IMR-90 (cell line): ENCODE results near the gene ATP4B. TPM values are rescaled to one million over a fixed set of nuclear protein-coding genes. Genes with fewer than 3 reads are reported as not detected.

Source experiments
- ATAC-seq: fragments of 200-7000 bp; cut with Tn5 transposase; 2 replicates; pipeline ENCODE4 v1.9.1; 2020; ENCODE audit warnings: low read depth, mild to moderate bottlenecking, moderate library complexity
- BruUV-seq: library from RNA; stranded (reverse); fragments of 400-500 nt; replicated peaks from 2 replicates; lab custom pipeline; 2021; lab: Mats Ljungman, UMichigan
- CTCF ChIA-PET: fragments of 300-600 bp; formaldehyde crosslinking; extraction: SDS; loops from one replicate; lab custom pipeline; 2021; ENCODE audit warnings: antibody characterized with exemption; lab: Yijun Ruan, JAX
- POLR2A ChIA-PET: fragments of 300-600 bp; sonication (Branson Sonifier 250); formaldehyde crosslinking; loops from one replicate; lab custom pipeline; 2022; ENCODE audit warnings: antibody characterized with exemption; ENCODE audit not compliant: unreplicated experiment; lab: Charles Lee
- DNase-seq: peaks from one replicate; pipeline ENCODE4 v3.0.0; 2013
- H2AFZ ChIP-seq: replicated peaks from 2 replicates; pipeline ENCODE3; 2013; ENCODE audit warnings: low read length, mild to moderate bottlenecking; ENCODE audit not compliant: poor library complexity
- H2AK5ac ChIP-seq: 2 replicates; pipeline ENCODE4 v1.6.1; 2013; ENCODE audit warnings: low read depth, low read length, inconsistent platforms
- H2AK9ac ChIP-seq: replicated peaks from 2 replicates; pipeline ENCODE3; 2013; ENCODE audit warnings: mild to moderate bottlenecking, low read depth, low read length, moderate library complexity; ENCODE audit not compliant: poor library complexity
- H2BK120ac ChIP-seq: 2 replicates; pipeline ENCODE4 v1.6.1; 2013; ENCODE audit warnings: low read depth, low read length, inconsistent platforms
- H2BK15ac ChIP-seq: 3 replicates; pipeline ENCODE4 v1.6.1; 2013; ENCODE audit warnings: low read depth, low read length, inconsistent platforms
- H2BK20ac ChIP-seq: 2 replicates; pipeline ENCODE4 v1.6.1; 2013; ENCODE audit warnings: low read depth, mild to moderate bottlenecking, inconsistent platforms, low read length, moderate library complexity
- H2BK5ac ChIP-seq: 2 replicates; pipeline ENCODE4 v1.6.1; 2013; ENCODE audit warnings: mild to moderate bottlenecking, low read depth, low read length, inconsistent platforms; ENCODE audit not compliant: poor library complexity, severe bottlenecking
- H3K14ac ChIP-seq: replicated peaks from 2 replicates; pipeline ENCODE4 v1.6.1; 2013; ENCODE audit warnings: low read depth, low read length, inconsistent platforms
- H3K18ac ChIP-seq: 2 replicates; pipeline ENCODE4 v1.6.1; 2013; ENCODE audit warnings: low read depth, low read length, control low read depth
- H3K23ac ChIP-seq: 2 replicates; pipeline ENCODE4 v1.6.1; 2013; ENCODE audit warnings: low read depth, low read length, inconsistent platforms
- H3K27ac ChIP-seq: 2 replicates; pipeline ENCODE4 v1.5.1; 2013; ENCODE audit warnings: mild to moderate bottlenecking, control low read depth, low read length; ENCODE audit not compliant: insufficient read depth
- H3K27me3 ChIP-seq: 2 replicates; pipeline ENCODE4 v1.6.1; 2013; ENCODE audit warnings: low read length; ENCODE audit not compliant: control insufficient read depth, insufficient read depth
- H3K36me3 ChIP-seq: 2 replicates; pipeline ENCODE4 v1.6.1; 2013; ENCODE audit warnings: low read length, mixed read lengths; ENCODE audit not compliant: control insufficient read depth, insufficient read depth
- H3K4ac ChIP-seq: 2 replicates; pipeline ENCODE4 v1.6.1; 2013; ENCODE audit warnings: low read depth, low read length, inconsistent platforms
- H3K4me1 ChIP-seq: 2 replicates; pipeline ENCODE4 v1.6.1; 2013; ENCODE audit warnings: low read length, mixed read lengths; ENCODE audit not compliant: control insufficient read depth, insufficient read depth
- H3K4me2 ChIP-seq: 2 replicates; pipeline ENCODE4 v1.6.1; 2013; ENCODE audit warnings: low read depth, mild to moderate bottlenecking, control low read depth, low read length, moderate library complexity
- H3K4me3 ChIP-seq: 2 replicates; pipeline ENCODE4 v1.5.1; 2013; ENCODE audit warnings: low read depth, mild to moderate bottlenecking, control low read depth, low read length, moderate library complexity; ENCODE audit not compliant: insufficient read depth
- H3K56ac ChIP-seq: 2 replicates; pipeline ENCODE4 v1.6.1; 2013; ENCODE audit warnings: low read length, inconsistent platforms; ENCODE audit not compliant: insufficient read depth; ENCODE audit errors: extremely low read depth
- H3K79me1 ChIP-seq, 2 experiments: 2 replicates each; pipeline ENCODE4 v1.6.1; 2013; ENCODE audit warnings: low read length in 2 of 2, inconsistent platforms in 1 of 2, low read depth in 1 of 2
- H3K9ac ChIP-seq: 2 replicates; pipeline ENCODE4 v1.6.1; 2013; ENCODE audit warnings: low read depth, low read length, control low read depth
- H3K9me1 ChIP-seq: 2 replicates; pipeline ENCODE4 v1.6.1; 2013; ENCODE audit warnings: low read length, inconsistent platforms; ENCODE audit not compliant: insufficient read depth
- H3K9me3 ChIP-seq: 2 replicates; pipeline ENCODE4 v1.6.1; 2013; ENCODE audit warnings: low read length; ENCODE audit not compliant: control insufficient read depth, insufficient read depth
- H4K20me1 ChIP-seq: 2 replicates; pipeline ENCODE4 v1.6.1; 2013; ENCODE audit warnings: low read length, inconsistent platforms; ENCODE audit not compliant: insufficient read depth
- H4K5ac ChIP-seq: 2 replicates; pipeline ENCODE4 v1.6.1; 2013; ENCODE audit warnings: mild to moderate bottlenecking, low read depth, low read length, control low read depth
- H4K8ac ChIP-seq, 2 experiments: 2 replicates each; pipeline ENCODE4 v1.6.1; 2013; ENCODE audit warnings: low read depth in 2 of 2, low read length in 2 of 2, control low read depth in 1 of 2, inconsistent platforms in 1 of 2
- H4K91ac ChIP-seq: 2 replicates; pipeline ENCODE4 v1.6.1; 2013; ENCODE audit warnings: low read depth, low read length, inconsistent platforms; ENCODE audit not compliant: insufficient read depth
- BHLHE40 ChIP-seq: fragments of 150-350 bp; IDR thresholded peaks from 2 replicates; pipeline ENCODE4 v1.6.1; 2016; ENCODE audit warnings: mild to moderate bottlenecking, low read depth, low read length
- CEBPB ChIP-seq: IDR thresholded peaks from 2 replicates; pipeline ENCODE4 v1.6.1; 2012; ENCODE audit warnings: low read depth, low read length, improper control_type of control experiment
- CHD1 ChIP-seq: IDR thresholded peaks from 2 replicates; pipeline ENCODE4 v1.6.1; 2012; ENCODE audit warnings: low read depth, low read length, improper control_type of control experiment
- CTCF ChIP-seq: conservative IDR thresholded peaks from 2 replicates; pipeline ENCODE4 v1.5.1; 2012; ENCODE audit warnings: mild to moderate bottlenecking, low read depth, low read length, improper control_type of control experiment
- ELK1 ChIP-seq: fragments of 150-350 bp; IDR thresholded peaks from 2 replicates; pipeline ENCODE4 v1.6.1; 2016; ENCODE audit warnings: low read depth, mild to moderate bottlenecking, low read length, moderate library complexity, borderline replicate concordance
- FOS ChIP-seq: fragments of 150-350 bp; IDR thresholded peaks from 2 replicates; pipeline ENCODE4 v1.6.1; 2016; ENCODE audit warnings: low read depth, low read length
- MAFK ChIP-seq: IDR thresholded peaks from 2 replicates; pipeline ENCODE4 v1.6.1; 2012; ENCODE audit warnings: low read depth, low read length, improper control_type of control experiment
- MAZ ChIP-seq: IDR thresholded peaks from 2 replicates; pipeline ENCODE4 v1.6.1; 2012; ENCODE audit warnings: low read depth, mild to moderate bottlenecking, low read length, improper control_type of control experiment, moderate library complexity, borderline replicate concordance
- MXI1 ChIP-seq: IDR thresholded peaks from 2 replicates; pipeline ENCODE4 v1.6.1; 2012; ENCODE audit warnings: low read depth, mild to moderate bottlenecking, low read length, moderate library complexity, borderline replicate concordance
- NFE2L2 ChIP-seq: fragments of 150-350 bp; IDR thresholded peaks from 2 replicates; pipeline ENCODE4 v1.6.1; 2016; ENCODE audit warnings: low read depth, mild to moderate bottlenecking, low read length
- POLR2A ChIP-seq: IDR thresholded peaks from 2 replicates; pipeline ENCODE4 v1.6.1; 2012; ENCODE audit warnings: mild to moderate bottlenecking, low read depth, low read length
- RAD21 ChIP-seq: IDR thresholded peaks from 2 replicates; pipeline ENCODE4 v1.6.1; 2012; ENCODE audit warnings: low read length, improper control_type of control experiment
- RCOR1 ChIP-seq: IDR thresholded peaks from 2 replicates; pipeline ENCODE4 v1.6.1; 2012; ENCODE audit warnings: mild to moderate bottlenecking, low read length, improper control_type of control experiment; ENCODE audit not compliant: insufficient replicate concordance
- RFX5 ChIP-seq: IDR thresholded peaks from 2 replicates; pipeline ENCODE4 v1.8.0; 2012; ENCODE audit warnings: low read depth, mild to moderate bottlenecking, low read length, moderate library complexity
- SMC3 ChIP-seq: fragments of 150-350 bp; IDR thresholded peaks from 2 replicates; pipeline ENCODE4 v1.6.1; 2016; ENCODE audit warnings: low read depth, mild to moderate bottlenecking, antibody characterized with exemption, low read length, moderate library complexity
- USF2 ChIP-seq: fragments of 150-350 bp; IDR thresholded peaks from 2 replicates; pipeline ENCODE4 v1.6.1; 2017; ENCODE audit warnings: mild to moderate bottlenecking, antibody characterized with exemption, low read length, low read depth
- WGBS, 2 experiments: methylation state at CpG; one replicate each; pipeline versions ENCODE4 v1.1.5 to v1.1.7; 2013; ENCODE audit warnings: missing lambda C conversion rate in 2 of 2; ENCODE audit not compliant: insufficient read length in 1 of 2; ENCODE audit errors: extremely low coverage in 2 of 2; 5-methylcytosine and 5-hydroxymethylcytosine counted together
- dilution Hi-C: fragments of 300-500 bp; cut with HindIII; formaldehyde crosslinking; loops from one replicate; pipeline ENCODE4 v1.14.3; 2018; ENCODE audit warnings: low sequenced_read_pairs; ENCODE audit not compliant: unreplicated experiment
- in situ Hi-C: fragments of 300-500 bp; cut with MboI; formaldehyde crosslinking; loops from 3 replicates; pipeline ENCODE4 v1.14.3; 2019; ENCODE audit warnings: low sequenced_read_pairs, inconsistent platforms, mixed read lengths
- intact Hi-C: fragments of 100-400 bp; cut with micrococcal nuclease; formaldehyde crosslinking; loops from 2 replicates; pipeline ENCODE4 v1.10.0; 2022
- polyA plus RNA-seq, 3 experiments: library from polyadenylated mRNA; depleted of rRNA; stranded (reverse); fragments of >200 nt; gene quantifications; 2 replicates each; pipeline ENCODE4 v1.2.3, GENCODE V29; 2012; ENCODE audit warnings: low replicate concordance in 1 of 3
- total RNA-seq: library from RNA; depleted of rRNA; stranded (reverse); fragments of >200 nt; gene quantifications from 2 replicates; pipeline ENCODE4 v1.2.3, GENCODE V29; 2012

ATP4B gene
- total and polyA plus RNA-seq, 2 of the 4 experiments (the other 2 are of a cell fraction) = not detected

- DNase-seq (no peak), ATAC-seq (no peak)
- no peak overlapping the region for H4K5ac ChIP-seq
- CTCF ChIA-PET = no interaction called here
- H3K9me3 ChIP-seq = no peaks in the 10 kb centered on the region
- no peak overlapping the region for H2BK120ac ChIP-seq
- peaks cover 1% of the 10 kb centered on the region; the same call in 1 of the 2 replicates for H3K36me3 ChIP-seq
- BruUV-seq = no TSS peak
- no peak overlapping the region for H2BK5ac ChIP-seq
- no peak overlapping the region for H3K4me2 ChIP-seq
- no peaks in the 10 kb centered on the region for H3K79me1 ChIP-seq
- no peak overlapping the region for H2AK5ac ChIP-seq
- no peak overlapping the region for H3K4me3 ChIP-seq
- no peak overlapping the region for H3K9ac ChIP-seq
- intact Hi-C loops = no loop called here
- 96% methylated on average over 5 of the region's 13 CpGs; no CpG with 5 or more reads in 1 of the 2 experiments for WGBS, 2 experiments
- H2BK20ac ChIP-seq = no peak overlapping the region
- in situ Hi-C loops = no loop called here
- H3K18ac ChIP-seq = no peak overlapping the region
- H4K91ac ChIP-seq = no peak overlapping the region
- POLR2A ChIA-PET = no interaction called here
- dilution Hi-C loops = no loop called here
- peaks cover 2% of the 10 kb centered on the region; the same call in 1 of the 2 replicates for H3K4me1 ChIP-seq
- H2BK15ac ChIP-seq = no peak overlapping the region
- TF ChIP-seq USF2 (no peak), RFX5 (no peak), MAZ (no peak), CHD1 (no peak), BHLHE40 (no peak), SMC3 (no peak), MXI1 (no peak), NFE2L2 (no peak), FOS (no peak), RAD21 (no peak), CEBPB (no peak), MAFK (no peak), CTCF (no peak), ELK1 (no peak), POLR2A (no peak), RCOR1 (no peak)
- no peak overlapping the region for H3K56ac ChIP-seq
- no peak overlapping the region for H3K27ac ChIP-seq
- H4K20me1 ChIP-seq = no peaks in the 10 kb centered on the region; the same call in 1 of the 2 replicates
- H2AFZ ChIP-seq = no peak overlapping the region
- H3K23ac ChIP-seq = no peak overlapping the region
- H3K4ac ChIP-seq = no peak overlapping the region
- 0 out of 2 replicates have a peak, but pooled peaks cover 4% of the 10 kb centered on the region for H3K9me1 ChIP-seq
- no peak overlapping the region for H3K14ac ChIP-seq
- no peak overlapping the region for H2AK9ac ChIP-seq
- H4K8ac ChIP-seq = no peak overlapping the region
- H3K27me3 ChIP-seq = no peaks in the 10 kb centered on the region
Measured at GRCh38 chr13:113648216-113648610, 9.8 kb downstream of the ATP4B start.
